Inflammatory macrophage treated with lipopolysaccharide for 1 hour (primary cell): ENCODE results near the gene ANLN.
"Not testable (repeated sequence)": the region's sequence is repeated elsewhere in the genome, so short reads cannot be mapped to it uniquely, and the experiment has no call there.

Source experiments
- DNase-seq, 2 donors: peaks; one replicate each; pipeline ENCODE4 v3.0.0-alpha.2; 2020 to 2022

Gene ANLN

DNA sequence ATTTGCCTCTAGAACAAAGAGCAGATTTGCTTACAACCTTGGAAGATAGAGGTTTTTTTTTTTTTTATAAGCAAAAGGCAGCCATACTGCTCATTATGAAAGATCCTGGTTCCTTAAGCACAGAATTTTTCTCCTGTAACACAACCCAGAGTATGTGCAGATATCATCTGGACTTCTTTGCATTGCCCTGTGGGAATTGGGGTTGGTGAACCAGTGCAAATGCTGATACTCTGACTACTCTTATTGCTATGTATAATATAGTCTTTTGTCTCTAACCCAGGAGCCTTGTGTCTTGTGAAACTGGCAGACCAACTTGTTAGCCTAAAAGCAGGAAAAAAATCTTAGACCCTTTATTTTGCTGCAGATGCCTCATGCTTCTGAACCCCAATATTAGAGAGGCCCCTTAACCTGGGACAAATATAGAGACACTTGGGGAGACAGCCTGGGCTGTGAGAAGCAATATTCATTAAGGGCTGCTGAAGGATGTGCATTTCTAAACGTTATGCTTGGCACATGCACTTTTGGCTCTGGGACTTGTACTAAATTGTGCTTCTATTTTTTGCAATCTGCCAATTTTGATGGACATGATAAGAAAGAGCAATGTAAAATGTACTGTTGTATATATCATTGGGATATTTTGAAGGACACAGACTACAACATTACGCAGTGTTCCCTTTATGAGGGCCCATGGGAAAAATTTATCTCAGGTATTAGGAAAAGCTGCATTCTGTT, 78.9 kb downstream of the ANLN start:
- DNase-seq: no peak

DNA sequence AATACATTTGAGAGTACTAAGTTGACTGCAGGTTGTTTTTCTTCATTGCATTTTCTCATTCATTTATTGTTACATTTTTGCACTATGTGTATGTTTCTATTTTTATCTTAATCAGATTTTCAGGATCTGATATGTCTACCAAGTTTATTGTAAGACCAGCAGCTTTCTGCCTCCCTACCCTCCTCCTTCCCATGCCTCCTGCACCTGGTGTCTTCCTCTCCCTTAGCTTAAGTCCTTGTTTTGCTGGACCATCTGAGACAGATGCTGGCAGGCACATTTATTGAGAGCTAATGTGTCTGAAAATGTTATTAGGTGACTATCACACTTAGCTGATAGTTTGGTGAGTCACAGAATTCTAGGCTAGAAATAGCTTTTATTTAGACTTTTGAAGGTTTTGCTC, 79.6 kb downstream of the ANLN start:
- no peak for DNase-seq

DNA sequence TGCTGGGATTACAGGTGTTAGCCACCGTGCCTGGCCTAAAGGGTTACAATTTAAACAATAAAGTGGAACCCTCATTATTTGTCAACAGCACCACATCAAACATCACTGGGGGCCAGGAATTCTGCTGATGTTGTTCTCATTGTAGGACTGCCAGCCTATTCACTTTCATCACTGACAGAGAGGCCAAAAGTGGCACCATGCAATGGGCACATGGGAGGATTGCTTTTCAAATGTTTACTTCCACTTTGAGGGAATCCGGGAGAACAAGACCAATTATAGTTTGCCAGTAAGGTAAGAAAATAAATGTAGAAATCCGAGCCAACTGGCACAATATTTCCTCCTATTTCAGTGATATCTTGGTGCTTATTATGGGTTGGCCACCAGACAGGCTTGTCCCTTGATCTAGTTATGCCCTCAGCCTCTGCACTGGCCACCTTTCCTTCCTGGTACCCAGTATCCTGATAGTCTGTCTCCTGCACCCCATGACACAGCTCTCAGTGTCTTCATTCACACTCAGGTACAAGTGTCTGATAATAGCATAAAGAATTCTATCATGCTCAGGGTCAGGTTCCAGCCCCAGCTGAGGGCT, 82.6 kb downstream of the ANLN start:
- DNase-seq: no peak

DNA sequence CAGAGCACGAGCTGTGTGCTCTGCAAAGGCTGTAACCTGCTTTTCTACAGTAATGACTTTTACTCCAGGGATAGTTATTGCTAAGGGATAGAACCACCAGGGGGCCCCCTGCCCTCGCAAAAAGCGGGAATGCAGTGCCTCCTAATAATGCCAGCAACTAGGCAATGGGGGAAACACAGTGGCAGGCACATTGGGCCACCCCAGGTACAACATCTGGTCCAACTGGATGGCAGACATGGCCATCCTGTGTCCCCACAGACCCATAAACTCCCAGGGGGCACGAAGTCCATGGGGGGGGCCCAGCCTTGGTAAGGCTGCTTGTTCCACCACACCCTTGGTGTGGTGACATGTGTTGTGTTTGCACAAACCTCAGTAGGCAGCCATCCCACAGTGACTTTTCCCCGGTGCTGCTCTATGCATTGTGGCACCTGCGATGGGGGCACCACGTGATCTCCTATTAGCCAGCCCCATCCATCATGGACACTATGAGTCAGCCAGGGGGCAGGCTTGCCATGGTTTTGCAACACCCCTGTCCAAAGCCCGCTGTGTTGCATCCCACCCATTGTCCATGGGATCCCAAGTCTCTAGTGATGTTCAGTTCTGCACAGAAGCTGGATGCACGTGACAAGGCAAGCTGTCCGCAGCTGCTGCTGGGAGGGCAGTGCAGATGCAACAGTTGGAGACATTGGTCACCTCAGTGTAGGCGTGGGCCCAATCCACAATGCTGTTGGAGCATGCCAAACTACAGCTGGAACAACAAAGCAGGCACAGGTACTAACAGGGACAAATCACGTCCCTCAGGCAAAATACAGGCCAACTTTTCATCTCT, 84.0 kb downstream of the ANLN start:
- peak in 1 of 2 donors; percentile 46 for DNase-seq

DNA sequence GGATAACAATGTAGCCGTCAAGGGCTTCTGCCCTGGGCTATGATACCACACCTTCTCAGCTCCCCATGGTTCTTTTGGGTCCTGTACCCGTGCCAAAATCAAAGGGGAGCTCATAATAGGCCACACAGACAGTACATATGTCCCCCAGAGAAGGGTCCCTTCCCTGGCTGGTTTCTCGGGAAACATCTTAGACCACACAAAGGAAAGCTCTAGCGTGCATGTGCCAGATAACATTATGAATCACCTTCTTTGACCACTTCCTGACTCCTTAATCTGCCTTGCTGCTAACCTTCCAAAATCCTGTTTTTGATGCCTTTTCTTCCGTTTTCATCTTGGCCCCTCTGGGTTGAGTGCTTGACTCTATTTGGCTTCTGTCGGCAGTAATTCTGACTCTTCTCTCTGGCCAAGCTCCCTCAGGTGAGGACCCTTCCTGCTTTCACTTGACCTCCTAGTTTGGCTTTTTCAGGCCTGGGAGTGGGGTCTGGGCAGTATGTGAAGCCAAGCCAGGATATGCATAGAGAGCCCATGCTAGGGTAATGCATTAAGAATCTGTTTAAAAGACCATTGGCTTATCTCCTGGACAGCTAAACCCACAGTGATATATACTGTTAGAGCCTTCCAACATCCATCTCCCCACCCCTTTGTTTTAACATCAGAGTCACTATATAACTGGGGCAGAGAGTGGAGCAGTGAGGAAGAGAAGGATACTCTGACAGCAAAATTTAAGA, 84.8 kb downstream of the ANLN start:
- DNase-seq: no peak

DNA sequence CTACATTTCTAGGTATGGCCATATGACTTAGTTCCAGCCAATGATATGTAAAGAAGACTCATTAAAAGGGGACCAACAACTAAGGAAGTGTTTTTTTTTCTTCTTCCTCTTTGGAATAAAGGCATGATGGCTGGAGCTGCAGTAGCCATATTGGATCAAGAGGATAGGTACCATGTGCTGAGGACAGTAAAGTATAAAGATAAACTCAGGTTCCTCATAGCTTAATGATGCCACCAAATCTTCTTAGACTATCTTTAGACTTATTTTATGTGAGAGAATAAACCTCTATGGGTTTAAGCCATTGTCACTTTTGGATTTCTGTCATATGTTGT, 85.3 kb downstream of the ANLN start:
- no peak for DNase-seq

DNA sequence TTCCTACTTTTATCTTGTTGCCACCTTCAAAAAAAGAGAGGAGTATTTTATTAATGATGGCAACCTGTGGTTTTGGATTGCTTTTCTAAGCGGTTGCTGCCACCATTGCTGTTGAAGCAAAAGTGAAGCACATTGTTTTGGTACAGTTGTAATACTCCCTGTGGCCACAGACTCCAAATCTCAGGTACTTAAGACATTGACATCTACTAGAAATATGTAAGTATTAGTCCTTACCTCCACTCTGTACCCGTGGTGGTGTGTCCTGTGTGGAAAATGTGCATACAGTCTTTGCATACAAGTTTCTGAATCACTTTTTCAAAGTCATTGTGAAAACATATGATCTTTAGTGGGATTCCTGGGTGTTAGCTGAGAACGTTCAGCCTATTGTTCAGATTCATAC, 85.7 kb downstream of the ANLN start:
- no peak for DNase-seq

DNA sequence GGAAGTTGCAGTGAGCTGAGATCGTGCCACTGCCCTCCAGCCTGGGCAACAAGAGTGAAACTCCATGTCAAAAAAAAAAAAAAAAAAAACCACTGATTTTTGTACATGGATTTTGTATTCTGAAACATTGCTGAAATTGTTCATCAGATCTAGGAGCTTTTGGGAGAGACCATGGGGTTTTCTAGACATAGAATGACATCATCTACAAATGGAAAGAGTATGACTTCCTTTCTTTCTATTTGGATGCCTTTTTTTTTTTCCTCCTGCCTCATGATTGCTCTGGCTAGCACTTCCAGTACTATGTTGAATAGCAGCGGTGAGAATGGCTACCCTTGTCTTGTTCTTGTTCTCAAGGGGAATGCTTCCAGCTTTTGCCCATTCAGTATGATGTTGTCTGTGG, 89.1 kb downstream of the ANLN start:
- peak; percentile 16 to 35 for DNase-seq

DNA sequence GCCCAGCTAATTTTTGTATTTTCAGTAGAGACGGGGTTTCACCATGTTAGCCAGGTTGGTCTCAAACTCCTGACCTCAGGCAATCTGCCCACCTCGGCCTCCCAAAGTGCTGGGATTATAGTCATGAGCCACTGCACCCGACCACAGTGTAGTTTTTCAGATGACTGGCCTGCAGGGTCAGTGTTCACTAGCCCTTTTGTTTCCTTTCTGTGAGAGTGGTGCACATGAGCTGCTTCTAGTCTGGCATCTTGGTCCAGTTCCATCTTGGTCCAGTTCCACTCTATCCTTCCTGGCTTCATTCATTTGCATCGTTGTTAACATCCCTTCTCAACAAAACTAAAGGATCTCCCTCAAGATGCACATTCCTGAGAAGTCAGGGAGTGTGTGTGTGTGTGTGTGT, 94.2 kb downstream of the ANLN start:
- not testable (repeated sequence) for DNase-seq

DNA sequence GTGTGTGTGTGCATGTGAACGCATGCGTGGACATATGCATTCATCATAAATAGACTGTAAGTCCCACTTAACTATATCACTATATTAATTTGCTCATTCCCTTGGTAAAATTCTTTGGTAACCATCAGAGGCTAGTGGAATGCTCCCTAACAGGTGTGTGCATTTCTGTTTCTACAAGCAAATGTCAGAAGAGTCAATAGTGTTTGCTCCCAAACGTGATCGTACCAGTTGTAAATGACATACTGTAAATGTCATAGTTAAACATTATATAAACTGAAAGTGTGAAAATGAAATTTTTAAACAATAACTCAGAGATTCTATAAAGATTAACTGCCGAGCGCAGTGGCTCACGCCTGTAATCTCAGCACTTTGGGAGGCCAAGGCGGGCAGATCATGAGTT, 94.6 kb downstream of the ANLN start:
- DNase-seq: no peak

DNA sequence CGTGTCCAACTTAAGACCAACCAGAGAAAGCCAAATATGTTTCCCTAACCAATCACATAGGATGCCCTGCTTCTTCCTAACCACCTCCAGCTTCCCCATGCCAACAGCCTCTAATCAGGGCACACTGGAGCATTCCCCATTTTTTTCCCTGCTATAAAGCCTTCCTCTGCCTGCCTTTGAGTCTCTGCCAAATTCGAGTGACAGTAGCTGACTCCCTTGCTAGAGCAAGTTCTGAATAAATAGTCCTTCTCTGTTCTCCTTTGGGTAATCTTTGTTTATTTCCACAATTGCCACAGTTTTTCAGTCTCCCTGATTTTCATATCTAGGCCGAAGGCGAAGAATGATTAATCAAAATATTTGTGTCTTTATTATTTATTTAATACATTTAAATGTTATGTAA, 96.7 kb downstream of the ANLN start:
- DNase-seq: no peak

DNA sequence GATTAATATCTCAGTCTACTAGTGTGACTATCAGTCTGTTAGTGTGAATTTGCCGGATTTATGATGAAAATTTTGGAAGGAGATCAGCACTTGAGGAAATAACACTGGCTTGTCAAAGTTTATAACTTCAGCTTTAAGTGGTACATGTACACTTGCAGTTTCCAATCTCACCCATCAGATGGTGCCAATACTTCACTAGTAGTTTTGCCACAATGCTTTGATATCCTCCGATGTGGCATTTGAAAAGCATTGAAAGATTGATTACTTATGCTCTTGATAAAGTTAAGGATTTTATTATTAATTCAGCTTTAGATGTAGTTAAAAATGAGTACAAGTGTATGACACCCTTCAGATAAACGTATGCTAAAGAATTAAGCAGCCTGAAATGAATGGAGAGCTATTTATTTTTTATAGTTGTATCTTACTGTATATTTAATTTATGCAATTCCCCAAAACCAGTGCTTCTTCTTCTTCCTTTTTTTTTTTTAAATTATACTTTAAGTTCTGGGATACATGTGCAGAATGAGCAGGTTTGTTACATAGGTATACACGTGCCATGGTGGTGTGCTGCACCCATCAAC, 98.2 kb downstream of the ANLN start:
- DNase-seq: peak; percentile 41 to 80

DNA sequence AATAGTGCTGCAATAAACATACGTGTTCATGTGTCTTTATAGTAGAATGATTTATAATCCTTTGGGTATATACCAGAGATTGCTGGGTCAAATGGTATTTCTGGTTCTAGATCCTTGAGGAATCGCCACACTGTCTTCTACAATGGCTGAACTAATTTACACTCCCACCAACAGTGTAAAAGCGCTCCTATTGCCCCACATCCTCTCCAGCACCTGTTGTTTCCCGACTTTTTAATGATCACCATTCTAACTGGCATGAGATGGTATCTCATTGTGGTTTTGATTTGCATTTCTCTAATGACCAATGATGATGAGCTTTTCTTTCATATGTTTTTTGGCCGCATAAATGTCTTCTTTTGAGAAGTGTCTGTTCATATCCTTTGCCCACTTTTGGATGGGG, 99.0 kb downstream of the ANLN start:
- not testable (repeated sequence) for DNase-seq

DNA sequence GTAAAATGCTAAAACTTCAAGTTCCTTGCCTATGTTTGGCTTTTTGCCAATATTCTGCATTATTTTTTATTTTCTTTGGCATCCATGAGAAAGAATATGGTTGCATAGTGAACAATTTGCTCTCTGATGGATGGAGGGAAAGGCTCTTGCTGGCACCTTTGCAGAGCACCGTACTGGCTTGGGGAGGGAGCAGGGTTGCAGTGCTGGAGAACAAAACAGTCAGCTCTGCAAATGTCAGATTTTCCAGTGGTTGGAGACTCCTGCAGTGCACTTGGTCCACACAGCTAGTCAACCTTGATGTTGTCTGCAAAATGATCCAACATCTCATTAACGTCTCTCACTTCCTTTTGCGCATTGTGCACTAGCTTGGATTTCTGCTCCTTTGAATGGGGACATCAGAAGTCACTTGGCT, 100.8 kb downstream of the ANLN start:
- no peak for DNase-seq

DNA sequence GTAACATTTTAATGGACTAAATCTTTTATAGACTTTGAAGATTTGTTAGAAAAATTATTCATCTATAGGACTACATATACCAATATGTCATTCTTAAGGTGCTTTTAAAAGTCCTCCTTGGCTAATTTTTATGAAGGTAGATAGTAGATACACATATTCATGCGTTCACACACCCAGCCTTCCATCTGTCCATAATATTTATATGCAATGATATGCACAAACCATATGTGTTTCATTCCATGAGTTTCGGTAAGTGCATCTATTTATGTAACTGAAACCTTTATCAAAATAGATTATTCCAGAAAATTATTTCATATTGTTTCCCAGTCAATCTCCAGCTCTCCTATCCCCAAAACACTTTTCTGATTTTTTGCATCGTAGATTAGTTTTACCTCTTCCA, 101.7 kb downstream of the ANLN start:
- no peak for DNase-seq

DNA sequence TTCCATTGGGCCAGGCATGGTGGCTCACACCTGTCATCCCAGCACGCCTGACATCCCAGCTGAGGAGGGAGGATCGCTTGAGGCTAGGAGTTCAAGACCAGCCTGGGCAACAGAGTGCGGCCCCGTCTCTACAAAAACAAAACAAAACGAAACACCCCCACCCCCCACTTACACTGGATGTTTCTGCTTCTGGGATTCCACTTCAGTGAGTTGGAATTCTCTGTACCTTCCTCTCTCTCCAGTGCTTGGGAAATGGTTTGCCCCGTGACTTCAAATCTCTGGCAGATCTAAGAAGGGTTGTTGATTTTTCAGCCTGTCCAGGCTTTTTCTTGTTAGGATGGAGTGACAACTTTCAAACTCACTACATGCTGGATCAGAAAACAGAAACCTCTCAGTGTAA, 106.9 kb downstream of the ANLN start:
- DNase-seq: no peak

DNA sequence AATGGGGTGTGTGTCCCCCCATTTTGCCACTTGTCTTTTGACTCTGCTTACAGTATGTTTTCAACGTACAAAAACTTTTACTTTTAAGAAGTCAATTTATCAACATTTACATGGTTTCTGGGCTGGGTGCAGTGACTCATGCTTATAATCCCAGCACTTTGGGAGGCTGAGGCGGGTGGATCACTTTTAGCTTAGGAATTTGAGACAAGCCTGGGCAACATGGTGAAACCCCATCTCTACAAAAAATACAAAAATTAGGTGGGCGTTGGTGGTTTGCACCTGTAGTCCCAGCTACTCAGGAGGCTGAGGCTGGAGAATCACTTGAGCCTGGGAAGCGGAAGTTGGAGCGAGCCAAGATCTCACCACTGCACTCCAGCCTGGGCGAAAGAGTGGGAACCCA, 107.5 kb downstream of the ANLN start:
- not testable (repeated sequence) for DNase-seq

DNA sequence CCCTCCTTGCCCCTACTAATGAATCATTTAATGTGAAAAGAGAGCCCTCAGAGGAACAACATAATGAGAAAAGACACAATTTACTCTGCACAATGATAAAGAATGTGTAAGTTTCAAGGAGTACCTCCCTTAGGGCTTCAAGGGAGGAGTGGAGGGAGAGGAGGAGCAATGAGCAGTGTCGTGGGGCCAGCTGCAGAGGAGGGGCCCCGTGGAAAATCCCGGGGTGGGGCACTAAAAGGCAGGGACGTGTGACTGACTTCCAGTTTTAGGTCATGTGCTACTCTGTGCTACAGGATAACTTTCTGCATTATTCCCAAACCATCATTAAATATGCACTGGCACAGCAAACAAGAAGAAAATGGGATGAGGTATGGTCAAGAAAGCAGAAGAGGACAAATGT, 108.1 kb downstream of the ANLN start:
- DNase-seq: no peak
